DLD1 (cell line): ENCODE results near the gene PCDH10.

Experiments
- in situ Hi-C: cut with HindIII; loops from 2 replicates; pipeline ENCODE4 v1.10.0; 2017; ENCODE audit warnings: low sequenced_read_pairs

PCDH10 gene

GRCh38 chr4:133150486-133151340, 1.6 kb downstream of the PCDH10 start:
- in situ Hi-C loops = no loop called here

GRCh38 chr4:133151341-133151690, 2.2 kb downstream of the PCDH10 start:
- in situ Hi-C loops = no loop called here

DNA sequence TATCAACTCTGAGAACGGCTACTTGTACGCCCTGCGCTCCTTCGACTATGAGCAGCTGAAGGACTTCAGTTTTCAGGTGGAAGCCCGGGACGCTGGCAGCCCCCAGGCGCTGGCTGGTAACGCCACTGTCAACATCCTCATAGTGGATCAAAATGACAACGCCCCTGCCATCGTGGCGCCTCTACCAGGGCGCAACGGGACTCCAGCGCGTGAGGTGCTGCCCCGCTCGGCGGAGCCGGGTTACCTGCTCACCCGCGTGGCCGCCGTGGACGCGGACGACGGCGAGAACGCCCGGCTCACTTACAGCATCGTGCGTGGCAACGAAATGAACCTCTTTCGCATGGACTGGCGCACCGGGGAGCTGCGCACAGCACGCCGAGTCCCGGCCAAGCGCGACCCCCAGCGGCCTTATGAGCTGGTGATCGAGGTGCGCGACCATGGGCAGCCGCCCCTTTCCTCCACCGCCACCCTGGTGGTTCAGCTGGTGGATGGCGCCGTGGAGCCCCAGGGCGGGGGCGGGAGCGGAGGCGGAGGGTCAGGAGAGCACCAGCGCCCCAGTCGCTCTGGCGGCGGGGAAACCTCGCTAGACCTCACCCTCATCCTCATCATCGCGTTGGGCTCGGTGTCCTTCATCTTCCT, 2.7 kb downstream of the PCDH10 start:
- in situ Hi-C loops = no loop called here

GRCh38 chr4:133152330-133152821, 3.3 kb downstream of the PCDH10 start:
- in situ Hi-C loops = no loop called here

- in situ Hi-C loops = no loop called here
Measured at GRCh38 chr4:133152831-133153481, 3.9 kb downstream of the PCDH10 start.

DNA sequence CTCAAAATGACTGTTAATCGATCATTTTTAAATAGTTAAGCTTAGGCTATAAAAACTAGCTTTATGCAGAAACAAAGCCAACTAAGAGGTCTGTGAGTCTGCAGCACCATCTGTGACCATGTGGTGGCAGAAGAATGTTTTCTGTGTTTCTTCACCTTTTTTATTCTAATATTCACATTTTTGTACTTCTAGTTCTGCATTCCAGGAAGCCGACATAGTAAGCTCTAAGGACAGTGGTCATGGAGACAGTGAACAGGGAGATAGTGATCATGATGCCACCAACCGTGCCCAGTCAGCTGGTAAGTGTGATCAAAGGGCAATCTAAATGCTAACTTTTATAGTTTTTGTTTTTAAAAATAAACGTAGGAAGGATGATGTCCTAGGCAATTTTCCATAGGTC, 5.6 kb downstream of the PCDH10 start:
- in situ Hi-C loops = no loop called here

- in situ Hi-C loops = no loop called here
Measured at GRCh38 chr4:133156096-133156495, 7.0 kb downstream of the PCDH10 start.

DNA sequence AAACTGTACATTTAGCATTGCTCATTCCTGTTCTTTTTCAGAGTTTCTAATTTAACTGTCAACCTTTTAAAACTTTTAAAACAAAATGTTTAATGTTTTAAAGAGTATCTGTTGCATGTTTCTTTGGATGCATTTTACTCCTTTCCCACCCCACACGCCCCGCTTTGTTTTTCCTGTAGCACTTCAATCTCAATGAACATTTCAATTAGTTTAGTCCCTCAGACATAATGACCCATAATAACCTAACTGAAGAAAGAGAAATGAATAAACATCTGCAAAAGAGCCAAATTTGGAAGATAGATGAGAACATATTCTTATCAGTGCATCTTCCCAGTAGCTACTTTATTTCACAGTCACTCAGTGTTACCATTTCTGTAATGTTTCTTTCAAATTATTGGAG, 7.5 kb downstream of the PCDH10 start:
- in situ Hi-C loops = no loop called here

- in situ Hi-C loops = no loop called here
Measured at GRCh38 chr4:133157460-133158160, 8.5 kb downstream of the PCDH10 start.

DNA sequence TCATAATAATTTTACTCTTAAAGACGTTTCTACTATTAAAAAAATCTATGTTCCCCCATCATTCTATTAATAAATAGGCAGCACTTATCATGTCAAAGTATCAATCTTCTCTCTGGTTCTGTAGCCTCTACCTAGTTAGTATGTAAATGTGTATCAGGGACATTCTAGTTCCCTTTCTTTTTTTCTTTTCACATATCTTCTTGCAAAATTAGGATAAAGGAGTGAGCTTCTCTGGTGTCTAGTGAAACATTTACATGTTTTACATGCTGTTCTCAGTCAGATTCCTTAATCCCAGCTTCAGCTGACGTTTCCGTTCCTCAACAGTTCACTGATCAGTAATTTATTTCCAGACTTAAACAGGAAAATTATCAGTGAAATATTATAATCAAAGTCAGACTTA, 11.8 kb downstream of the PCDH10 start:
- in situ Hi-C loops = no loop called here

GRCh38 chr4:133161570-133162295, 12.6 kb downstream of the PCDH10 start:
- in situ Hi-C loops = no loop called here

DNA sequence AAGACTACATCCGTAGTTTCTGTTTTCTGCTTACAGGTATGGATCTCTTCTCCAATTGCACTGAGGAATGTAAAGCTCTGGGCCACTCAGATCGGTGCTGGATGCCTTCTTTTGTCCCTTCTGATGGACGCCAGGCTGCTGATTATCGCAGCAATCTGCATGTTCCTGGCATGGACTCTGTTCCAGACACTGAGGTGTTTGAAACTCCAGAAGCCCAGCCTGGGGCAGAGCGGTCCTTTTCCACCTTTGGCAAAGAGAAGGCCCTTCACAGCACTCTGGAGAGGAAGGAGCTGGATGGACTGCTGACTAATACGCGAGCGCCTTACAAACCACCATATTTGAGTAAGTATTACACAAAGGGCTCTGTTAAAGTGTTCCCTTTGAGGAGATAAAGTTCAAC, 13.8 kb downstream of the PCDH10 start:
- in situ Hi-C loops = no loop called here

DNA sequence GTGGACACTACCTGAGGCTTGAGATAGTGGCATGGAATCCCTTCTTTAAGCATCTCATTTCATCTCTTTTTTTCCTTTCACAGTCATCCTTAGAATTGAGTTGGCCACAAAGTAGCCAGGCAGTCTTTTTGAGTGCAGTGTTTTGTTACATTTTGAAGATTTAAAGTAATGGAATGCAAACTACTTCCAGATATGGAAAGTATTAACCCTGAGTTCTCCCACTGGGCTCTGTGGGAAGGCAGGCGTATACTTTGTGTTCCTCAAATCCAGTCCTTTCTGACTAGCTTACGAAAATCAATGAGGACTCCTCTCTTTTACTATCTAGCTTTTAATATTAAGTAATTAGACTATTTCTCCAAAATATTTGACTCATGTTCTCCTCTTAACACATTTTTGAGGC, 29.9 kb downstream of the PCDH10 start:
- in situ Hi-C loops = no loop called here

DNA sequence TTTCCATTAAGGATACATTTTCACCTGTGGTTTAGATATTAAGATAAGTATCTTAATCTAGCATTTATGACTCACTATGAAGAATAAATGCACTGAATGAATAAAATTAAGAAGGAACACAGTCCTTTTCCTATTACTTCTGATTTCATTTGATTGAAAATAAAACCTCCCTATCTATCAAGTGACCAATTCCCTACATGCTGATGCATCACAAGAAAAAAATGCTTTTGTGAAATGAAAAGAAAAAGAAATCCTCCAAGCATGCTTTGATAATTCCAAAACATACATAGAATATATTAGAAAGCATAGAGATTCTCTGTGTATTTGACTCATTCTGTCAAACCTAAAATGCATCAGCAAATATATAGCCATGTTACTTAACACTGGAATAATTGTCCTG, 37.1 kb downstream of the PCDH10 start:
- in situ Hi-C loops = no loop called here

DNA sequence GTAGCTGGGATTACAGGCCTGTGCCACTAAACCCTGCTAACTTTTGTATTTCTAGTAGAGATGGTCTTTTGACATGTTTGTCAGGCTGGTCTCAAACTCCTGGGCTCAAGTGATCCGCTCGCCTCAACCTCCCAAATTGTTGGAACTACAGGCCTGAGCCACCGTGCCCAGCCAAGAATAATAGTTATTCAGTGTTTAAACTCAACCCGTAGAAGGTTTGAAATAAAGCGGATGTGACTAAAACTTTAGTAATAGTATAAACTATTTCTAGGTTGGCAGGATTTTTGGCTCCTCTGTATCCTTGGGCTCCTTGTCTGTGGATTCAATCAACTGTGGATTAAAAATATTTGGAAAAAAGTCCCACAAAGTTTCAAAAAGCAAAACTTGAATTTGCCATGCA, 37.8 kb downstream of the PCDH10 start:
- in situ Hi-C loops = no loop called here

DNA sequence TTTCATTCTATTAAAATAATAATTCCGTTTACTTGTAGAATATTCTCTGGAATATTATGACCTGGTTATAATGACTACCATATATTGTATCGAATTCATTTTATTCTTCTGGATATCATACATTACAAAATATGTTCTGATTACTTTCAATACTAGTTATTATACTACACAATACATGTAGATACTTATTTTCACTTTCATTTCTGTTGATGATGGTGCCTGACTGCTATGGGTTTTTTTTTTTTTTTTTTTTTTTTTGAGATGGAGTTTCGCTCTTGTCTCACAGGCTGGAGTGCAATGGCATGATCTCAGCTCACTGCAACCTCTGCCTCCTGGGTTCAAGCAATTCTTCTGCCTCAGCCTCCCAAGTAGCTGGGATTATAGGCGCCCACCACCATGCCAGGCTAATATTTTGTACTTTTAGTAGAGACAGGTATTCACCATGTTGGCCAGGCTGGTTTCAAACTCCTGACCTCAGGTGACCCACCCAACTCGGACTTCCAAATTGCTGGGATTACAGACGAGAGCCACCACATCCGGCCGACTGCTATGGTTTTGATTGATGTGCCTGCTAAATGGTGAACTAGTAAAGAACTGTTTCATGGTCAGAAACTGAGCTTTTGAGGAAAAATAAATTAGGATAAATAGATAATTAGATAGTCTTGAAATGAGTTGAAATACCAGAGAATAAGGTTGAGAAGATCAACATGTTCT, 39.5 kb downstream of the PCDH10 start:
- in situ Hi-C loops = no loop called here

- in situ Hi-C loops = no loop called here
Measured at GRCh38 chr4:133189147-133189517, 40.0 kb downstream of the PCDH10 start.

GRCh38 chr4:133190098-133190497, 41.0 kb downstream of the PCDH10 start:
- in situ Hi-C loops = no loop called here

DNA sequence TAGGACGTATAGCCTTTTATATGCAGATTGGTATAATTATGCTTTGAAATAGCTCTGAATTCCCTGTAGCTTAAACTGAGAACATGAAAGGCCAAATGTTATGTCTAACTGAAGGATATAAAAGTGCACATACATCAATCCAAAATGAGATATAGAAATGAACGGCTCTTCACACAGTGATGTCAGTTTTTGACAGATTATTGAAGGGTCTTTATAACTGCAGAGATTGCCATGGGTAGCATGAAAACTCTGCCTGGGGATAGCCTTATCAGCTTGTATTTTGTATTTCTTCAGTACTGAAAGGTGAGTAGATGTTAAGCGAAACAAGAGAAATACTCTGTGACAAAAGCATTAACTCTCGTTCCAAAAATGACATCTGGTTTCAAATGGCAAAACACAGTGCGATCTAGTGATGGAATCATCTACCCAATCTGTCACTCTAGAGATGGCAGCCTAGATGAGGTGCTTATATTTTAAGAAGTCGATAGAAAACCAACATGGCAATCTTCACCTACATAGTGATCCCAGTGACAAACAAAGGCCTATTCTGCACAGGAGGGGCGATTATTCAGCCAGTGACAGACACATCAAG, 59.7 kb downstream of the PCDH10 start:
- in situ Hi-C loops = no loop called here

GRCh38 chr4:133233922-133234321, 84.8 kb downstream of the PCDH10 start:
- in situ Hi-C loops = no loop called here
